Measurements from ENCODE around the gene PHC3.
A peak's percentile ranks its signal among the peaks of the same experiment; 100 is the strongest.

PHC3 gene

GRCh38 chr3:170075441-170076091 is 106.0 kb downstream of the PHC3 start:
- no peak for DNase-seq (ENCODE audit: low spot score)

GRCh38 chr3:170064108-170064507 is 117.4 kb downstream of the PHC3 start:
- DNase-seq (ENCODE audit: low spot score) = no peak

GRCh38 chr3:170063691-170064090 is 117.8 kb downstream of the PHC3 start:
- DNase-seq (ENCODE audit: low spot score) = no peak

GRCh38 chr3:170062769-170063168 is 118.8 kb downstream of the PHC3 start:
- no peak for DNase-seq (ENCODE audit: low spot score)

GRCh38 chr3:170062068-170062467 is 119.5 kb downstream of the PHC3 start:
- DNase-seq (ENCODE audit: low spot score) = no peak

GRCh38 chr3:170059447-170059846 is 122.1 kb downstream of the PHC3 start:
- DNase-seq (ENCODE audit: low spot score) = no peak

GRCh38 chr3:170058127-170058526 is 123.4 kb downstream of the PHC3 start:
- no peak for DNase-seq (ENCODE audit: low spot score)

- no peak for DNase-seq (ENCODE audit: low spot score)
Observed at GRCh38 chr3:170057550-170057949, 124.0 kb downstream of the PHC3 start.

GRCh38 chr3:170056710-170057454 is 124.7 kb downstream of the PHC3 start:
- no peak for DNase-seq (ENCODE audit: low spot score)

- DNase-seq (ENCODE audit: low spot score) = no peak
Observed at GRCh38 chr3:170055209-170055608, 126.3 kb downstream of the PHC3 start.

- peak; percentile 52 for DNase-seq (ENCODE audit: low spot score)
Observed at GRCh38 chr3:170054204-170054603, 127.3 kb downstream of the PHC3 start.

- DNase-seq (ENCODE audit: low spot score) = no peak
Observed at GRCh38 chr3:170052398-170052797, 129.1 kb downstream of the PHC3 start.

- no peak for DNase-seq (ENCODE audit: low spot score)
Observed at GRCh38 chr3:170050753-170051152, 130.8 kb downstream of the PHC3 start.

GRCh38 chr3:170049146-170050000 is 132.2 kb downstream of the PHC3 start:
- DNase-seq (ENCODE audit: low spot score) = no peak

- DNase-seq (ENCODE audit: low spot score) = no peak
Observed at GRCh38 chr3:170047133-170047404, 134.5 kb downstream of the PHC3 start.

GRCh38 chr3:170046269-170047132 is 135.0 kb downstream of the PHC3 start:
- DNase-seq (ENCODE audit: low spot score) = no peak

GRCh38 chr3:170044795-170045244 is 136.7 kb downstream of the PHC3 start:
- no peak for DNase-seq (ENCODE audit: low spot score)

- DNase-seq (ENCODE audit: low spot score) = no peak
Observed at GRCh38 chr3:170044271-170044670, 137.3 kb downstream of the PHC3 start.

GRCh38 chr3:170043506-170043905 is 138.0 kb downstream of the PHC3 start:
- DNase-seq (ENCODE audit: low spot score) = no peak

GRCh38 chr3:170040418-170040817 is 141.1 kb downstream of the PHC3 start:
- no peak for DNase-seq (ENCODE audit: low spot score)

GRCh38 chr3:170038434-170039110 is 143.0 kb downstream of the PHC3 start:
- no peak for DNase-seq (ENCODE audit: low spot score)

All from RKO (cell line).